SK-N-DZ (cell line): ENCODE measurements around the gene ATG101.

Source experiments
- DNase-seq: peaks from one replicate; pipeline ENCODE4 v3.0.0-alpha.2; 2015; ENCODE audit warnings: low spot score

Gene ATG101

DNA sequence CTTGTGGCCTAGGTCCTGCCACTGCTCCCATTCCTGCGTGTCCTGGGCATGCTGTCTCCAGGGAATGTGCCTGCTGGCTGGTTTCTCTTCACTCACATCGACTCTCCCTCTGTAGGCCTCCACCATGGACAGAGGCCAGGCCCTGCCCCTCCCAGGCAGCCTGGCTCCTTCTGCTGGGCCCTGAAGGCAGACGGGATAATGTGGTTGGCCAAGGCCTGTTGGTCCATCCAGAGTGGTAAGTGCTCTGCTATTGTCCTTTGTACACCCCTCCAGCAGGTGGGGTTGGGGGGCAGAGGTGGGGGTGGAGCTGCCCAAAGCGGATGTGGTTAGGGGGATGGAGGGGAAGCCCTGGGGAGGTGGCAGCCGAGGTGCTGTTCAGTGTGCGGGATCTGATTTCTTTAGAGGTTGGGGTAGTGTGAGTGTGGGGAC, 28.1 kb upstream of the ATG101 start:
- DNase-seq: no peak

DNA sequence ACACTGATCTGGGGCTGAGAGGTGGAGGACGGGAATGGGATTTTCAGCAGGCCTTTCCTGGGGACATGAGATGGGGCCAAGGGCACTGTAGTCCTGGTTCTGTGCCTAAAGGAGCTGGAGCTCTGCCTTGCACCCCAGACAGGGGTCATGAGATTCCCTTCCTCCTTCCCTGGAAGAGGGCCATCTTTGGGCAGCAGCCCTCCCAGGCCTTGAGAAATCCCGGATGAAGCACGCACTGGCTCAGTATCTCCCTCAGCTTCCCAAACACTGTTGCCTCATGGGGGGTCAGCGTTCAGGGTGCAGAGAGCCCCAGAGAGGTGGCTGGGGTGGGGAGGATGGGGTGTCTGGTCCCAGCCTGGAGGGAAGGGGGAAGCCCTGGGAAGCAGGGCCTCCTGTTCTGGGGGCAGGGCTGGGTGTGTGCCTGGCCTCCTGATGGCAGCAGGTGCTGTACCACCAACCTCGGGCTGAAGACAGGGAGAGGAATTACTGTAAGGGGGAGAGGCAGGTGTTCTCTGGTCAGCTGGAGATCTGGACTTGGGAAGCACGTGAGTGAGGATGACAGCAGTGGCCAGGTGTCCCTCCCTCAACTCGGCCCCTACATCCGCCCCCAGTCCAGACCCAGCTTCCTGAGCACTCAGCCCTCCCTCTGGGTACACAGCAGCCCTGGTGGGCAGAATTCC, 26.9 kb upstream of the ATG101 start:
- no peak for DNase-seq

DNA sequence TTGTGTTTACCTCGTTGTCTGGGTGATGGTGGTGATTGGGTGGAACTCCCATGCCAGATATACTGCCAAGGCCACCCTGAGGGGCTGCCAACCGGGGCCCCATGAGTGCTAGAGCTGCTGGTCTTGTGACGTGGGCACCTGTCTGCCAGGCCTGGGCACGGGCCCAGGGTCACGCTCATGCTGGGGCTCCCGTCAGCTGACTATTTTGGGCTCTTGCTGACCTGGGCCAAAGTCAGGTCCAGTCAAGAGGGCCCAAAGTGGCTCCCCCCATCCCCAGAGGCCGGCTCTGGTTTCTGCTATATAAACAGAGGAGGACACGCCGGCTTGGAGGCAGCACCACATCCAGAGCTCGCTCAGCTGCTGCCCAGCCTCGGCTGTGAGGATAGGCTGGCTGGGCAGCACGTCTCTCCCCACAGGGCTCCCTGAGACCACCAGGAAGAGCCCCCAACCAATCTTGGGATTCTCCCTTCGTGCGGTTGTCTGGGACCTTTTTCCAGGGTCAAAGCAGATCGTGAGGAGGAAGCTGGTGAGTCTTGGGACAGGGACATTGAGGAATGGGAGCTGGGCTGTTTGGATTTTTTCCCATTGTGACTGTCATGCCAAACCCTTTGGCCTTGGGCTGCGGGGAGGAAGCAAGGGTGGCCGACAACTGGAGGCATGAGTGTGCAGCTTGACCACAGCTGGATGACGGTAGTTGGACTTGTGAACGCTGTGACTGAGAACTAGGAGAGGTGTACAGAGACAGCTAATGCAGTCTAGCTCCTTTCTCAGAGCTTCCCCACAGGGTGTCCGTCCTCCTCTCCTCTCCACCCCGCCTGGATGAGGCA, 26.2 kb upstream of the ATG101 start:
- DNase-seq: no peak

DNA sequence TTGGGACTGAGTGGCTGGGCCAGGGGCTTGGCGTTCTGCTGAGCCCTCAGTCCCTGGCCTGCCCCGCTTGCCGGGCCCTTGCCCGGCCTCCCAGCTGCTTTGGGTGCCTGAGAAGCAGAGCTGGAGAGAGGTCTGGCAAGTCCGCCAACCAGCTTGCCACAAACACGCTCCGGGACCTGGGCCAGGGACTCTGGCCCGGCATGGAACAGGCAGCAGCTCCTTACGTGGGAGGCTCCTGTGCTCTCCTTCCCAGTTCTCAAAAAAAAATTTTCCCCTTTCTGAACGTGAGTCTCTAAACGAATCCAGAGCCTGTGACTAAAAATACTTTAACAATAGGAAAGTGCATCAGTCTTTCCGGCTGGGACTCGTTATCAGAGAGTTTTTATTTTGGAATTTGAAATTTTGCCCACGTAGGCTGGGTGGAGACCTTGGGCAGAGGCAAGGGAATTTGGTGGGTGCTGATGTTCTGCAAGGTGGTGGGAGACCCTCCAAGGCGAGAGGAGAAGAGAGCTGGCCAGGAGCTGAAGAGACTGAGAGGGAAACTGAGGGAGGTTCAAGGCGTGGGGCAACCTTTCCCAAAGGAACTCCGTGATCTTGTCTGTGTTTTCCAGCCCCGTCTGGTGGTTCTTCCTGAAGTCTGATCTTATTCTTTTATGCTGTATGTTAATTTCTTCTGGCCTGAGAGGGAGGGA, 25.3 kb upstream of the ATG101 start:
- no peak for DNase-seq

DNA sequence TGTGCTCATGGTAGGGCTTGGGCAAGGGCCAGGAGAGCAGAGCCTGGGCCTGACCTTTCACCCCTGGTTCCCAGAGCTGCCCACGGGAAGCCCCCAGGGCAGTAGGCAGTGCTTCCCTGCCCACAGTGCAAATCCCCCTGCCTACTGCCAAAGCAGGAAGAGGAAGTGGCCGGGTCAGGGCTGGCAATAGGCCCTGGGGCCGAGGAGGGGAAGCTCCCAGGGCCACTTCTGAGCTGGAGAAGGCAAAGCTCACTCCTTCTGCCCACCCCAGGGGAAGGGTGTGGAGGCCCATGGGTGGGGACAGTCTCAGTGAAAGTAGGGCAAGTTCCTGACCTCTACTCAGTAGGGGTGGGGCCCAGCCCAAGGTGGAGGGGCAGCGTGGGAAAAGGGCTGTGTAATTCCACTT, 24.0 kb upstream of the ATG101 start:
- no peak for DNase-seq

DNA sequence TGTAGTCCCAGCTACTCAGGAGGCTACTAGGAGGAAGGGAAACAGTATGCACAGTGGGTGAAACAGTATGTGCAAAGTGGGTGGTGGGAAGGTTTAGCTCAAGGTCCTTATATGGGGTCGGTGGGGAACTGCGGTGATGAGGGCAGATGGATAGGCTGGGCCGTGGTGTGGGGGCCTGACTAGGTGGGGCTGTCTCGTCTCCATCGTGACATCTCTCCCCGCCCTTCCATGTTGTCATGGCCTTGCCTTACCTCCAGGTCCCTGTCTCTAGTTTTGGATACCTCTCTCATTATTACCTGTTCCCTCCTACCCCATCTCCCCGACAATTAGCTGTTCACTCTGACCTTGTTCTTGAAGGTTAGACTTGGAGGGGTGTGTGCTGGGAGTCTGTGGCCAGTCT, 22.9 kb upstream of the ATG101 start:
- DNase-seq: no peak

DNA sequence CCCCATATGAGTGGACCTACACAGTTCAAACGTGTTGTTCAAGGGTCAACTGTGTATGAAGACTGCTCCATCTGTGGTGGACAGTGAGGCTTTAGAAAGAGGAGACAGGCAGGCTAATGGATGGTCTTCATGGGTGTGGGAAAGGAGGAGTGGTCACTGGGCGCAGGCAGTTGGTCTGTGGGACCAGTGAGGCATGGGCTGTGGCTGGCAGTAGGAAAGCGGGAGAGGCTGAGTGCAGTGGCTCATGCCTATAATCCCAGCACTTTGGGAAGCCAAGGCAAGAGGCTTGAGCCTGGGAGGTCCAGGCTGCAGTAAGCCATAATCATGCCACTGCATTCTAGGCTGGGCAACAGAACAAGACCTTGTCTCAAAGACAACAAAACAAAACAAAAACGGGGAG, 20.5 kb upstream of the ATG101 start:
- no peak for DNase-seq

DNA sequence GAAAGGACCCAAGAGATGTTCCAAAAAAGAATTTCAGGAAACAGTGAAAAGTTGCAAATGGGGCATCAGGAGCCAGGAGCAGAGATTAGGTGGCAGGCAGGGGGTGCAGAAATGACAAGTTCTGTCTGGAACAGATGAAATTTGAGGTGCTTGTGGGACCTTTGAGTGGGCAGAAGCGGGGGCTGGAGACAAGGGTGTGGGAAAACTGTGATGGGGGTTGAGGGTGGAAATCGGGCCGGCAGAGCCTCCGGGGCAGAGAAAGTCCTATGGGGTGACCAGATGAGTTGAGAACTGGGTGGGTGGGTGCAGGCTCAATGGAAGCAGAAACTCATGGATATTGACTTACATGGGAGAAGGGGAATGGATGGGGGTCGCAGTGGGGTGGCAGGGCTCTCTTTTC, 20.1 kb upstream of the ATG101 start:
- no peak for DNase-seq

DNA sequence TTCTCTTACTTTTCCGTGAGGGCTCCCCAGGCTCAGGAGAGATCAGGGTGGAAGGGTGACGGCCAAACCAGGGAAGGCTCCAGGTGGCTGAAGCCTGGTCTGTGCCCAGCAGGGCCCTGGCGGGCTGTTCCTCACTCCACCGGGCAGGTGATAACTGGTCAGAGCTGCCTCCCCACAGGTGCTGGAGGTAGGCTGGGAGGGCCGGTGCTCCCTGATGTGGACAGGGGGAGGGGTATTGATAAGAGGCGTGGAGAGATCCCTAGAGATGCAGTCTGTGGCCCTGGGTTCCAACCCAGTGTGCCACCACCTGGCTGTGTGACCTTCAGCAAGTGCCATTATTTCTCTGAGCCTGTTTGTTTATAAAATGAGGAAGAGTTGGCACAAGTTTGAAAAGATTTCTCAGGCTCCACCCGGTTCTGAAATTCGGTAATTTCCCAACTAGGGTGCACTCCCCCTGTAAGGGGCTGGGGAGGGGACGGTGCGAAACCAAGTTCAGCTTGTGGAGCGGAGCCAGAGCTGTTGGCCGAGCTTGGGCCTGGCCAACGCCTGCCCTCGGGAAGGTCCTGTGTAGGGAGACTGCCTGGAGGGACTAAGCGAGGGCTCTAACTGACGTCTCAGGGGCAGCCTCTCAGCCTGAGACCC, 19.5 kb upstream of the ATG101 start:
- no peak for DNase-seq

DNA sequence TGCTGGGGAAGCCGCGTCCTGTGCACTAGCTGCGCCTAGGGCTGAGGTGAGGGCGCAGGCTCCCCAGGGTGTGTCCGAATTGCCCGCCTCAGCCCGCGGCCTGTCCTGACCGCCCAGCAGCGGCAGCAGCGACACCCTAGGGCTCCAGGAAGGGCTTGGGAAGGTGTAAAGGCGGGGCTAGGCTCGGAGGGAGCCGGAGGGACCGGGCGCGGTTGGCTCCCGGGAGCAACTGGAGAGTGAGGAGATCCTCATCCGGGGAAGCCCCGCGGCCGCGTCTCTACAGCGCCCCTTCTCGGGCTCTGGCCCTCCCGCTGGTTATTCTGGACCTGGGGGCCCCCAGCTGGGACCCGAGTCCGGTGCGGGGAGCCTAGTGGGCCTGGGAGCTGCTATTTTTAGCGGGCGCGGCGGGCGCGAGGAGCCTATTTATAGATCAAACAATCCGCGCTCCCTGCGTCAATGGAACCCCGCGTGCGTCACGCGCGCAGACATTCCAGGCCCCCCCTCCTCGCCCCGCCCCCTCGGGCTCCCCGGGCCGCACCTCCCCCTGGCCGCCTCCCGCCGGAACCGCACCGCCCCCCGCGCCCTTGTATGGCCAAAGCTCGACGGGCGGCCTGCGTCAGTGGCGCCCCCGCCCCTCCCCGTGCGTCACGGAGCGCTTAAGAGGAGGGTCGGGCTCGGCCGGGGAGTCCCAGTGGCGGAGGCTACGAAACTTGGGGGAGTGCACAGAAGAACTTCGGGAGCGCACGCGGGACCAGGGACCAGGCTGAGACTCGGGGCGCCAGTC, 18.8 kb upstream of the ATG101 start, which contains the start of gene NR4A1:
Gene NR4A1 (plus strand): TSS at position 685 of the 784 bp plus-strand sequence. CDS start 2,887 bp downstream, outside the sequence.
- peak; percentile 73 for DNase-seq

DNA sequence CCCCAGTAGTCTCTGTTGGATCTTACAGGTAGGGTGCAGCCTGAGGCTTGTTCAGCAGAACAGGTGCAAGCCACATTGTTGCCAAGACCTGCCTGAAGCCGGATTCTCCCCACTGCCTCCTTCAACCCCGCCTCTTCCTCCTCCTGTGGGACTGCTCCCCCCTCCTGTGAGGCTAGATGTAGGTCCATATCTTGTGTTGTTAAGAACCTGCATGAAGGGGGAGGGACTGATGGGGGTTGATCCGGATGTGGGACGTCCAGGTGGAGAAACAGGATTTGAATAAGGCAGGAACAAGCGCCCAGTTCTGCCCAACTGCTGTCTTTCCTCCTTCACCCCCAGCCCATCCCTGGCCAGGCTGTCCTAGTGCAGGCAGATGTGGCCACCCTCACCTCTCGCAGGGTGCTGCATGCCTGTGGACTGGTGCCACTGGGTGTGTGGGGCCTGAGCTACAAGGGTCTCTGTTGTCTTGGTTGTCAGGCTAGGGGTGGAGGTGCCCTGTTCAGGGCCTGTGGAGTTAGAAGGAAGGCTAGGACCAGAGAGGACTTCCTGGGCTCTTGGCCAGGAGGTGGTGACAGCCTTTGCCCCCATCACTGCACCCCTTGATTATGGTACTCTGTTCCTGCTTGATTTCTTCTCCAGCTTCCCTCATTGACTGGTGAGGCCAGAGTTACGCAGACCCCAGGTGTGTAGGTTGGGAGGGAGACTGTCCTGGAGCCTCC, 17.2 kb upstream of the ATG101 start:
- no peak for DNase-seq

DNA sequence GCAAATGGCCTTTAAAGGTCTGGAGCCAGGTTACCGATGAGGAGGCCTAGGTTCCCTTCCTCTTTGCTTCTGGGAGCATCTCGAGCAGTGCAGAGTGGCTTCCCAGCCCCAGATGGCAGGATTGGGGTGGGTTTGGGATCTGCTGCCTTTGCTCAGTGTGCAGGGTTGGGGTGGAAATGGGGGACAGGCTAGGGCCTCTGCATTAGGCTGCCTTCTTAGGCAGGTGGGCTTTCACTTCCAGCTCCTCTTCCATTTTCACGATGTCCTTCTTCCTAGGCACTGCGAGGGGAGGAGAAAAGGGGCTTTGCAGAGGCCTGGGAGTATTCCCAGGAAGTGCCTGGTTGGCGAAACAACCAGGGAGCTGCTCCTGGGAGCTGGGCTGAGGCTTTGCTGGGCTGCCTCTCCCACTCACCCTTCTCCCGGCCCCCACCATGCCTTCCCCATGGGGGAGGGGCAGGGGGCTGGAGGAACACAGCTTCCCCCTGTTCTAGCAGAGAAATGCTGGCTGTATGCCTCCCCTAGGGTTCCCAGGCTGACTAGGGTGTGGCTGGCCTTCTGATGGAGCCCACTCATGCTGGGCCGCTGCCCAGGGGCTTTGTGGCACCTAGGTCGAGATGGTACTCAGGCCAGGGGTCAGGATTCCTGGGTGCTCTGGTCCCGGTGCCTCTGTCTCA, 16.1 kb upstream of the ATG101 start:
- no peak for DNase-seq

DNA sequence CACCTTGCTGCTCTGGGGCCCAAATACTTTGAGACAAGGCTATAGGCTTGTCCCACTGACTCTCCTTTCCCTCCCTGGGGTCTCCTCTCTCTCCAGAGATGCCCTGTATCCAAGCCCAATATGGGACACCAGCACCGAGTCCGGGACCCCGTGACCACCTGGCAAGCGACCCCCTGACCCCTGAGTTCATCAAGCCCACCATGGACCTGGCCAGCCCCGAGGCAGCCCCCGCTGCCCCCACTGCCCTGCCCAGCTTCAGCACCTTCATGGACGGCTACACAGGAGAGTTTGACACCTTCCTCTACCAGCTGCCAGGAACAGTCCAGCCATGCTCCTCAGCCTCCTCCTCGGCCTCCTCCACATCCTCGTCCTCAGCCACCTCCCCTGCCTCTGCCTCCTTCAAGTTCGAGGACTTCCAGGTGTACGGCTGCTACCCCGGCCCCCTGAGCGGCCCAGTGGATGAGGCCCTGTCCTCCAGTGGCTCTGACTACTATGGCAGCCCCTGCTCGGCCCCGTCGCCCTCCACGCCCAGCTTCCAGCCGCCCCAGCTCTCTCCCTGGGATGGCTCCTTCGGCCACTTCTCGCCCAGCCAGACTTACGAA, 15.4 kb upstream of the ATG101 start:
- DNase-seq: no peak

DNA sequence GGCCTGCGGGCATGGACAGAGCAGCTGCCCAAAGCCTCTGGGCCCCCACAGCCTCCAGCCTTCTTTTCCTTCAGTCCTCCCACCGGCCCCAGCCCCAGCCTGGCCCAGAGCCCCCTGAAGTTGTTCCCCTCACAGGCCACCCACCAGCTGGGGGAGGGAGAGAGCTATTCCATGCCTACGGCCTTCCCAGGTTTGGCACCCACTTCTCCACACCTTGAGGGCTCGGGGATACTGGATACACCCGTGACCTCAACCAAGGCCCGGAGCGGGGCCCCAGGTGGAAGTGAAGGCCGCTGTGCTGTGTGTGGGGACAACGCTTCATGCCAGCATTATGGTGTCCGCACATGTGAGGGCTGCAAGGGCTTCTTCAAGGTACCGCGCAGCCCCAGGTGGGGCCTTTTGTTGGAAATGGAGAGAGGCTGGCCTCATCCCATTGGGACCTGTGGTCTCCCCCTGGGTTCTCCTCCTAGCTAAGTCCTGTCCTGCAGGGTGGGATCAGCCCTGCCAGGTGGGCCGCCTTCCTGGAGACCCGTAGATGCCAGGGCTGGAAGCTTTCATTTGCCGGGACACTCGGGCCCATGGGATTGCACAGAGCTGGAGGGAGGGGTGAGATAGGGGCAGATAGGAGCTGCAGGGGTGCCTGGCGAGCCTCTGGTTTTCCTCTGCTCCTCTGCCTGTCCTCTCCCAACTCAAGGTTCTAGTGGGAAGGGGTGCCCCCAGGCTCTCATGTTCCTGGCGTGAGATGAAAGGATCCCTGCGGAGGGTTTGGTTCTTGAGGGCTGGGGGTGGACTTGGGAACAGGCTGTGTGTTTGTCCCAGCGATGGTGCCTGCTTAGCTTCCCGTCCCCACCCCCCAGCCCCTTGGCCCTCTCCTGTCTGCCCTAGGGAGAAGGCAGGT, 14.7 kb upstream of the ATG101 start:
- no peak for DNase-seq

DNA sequence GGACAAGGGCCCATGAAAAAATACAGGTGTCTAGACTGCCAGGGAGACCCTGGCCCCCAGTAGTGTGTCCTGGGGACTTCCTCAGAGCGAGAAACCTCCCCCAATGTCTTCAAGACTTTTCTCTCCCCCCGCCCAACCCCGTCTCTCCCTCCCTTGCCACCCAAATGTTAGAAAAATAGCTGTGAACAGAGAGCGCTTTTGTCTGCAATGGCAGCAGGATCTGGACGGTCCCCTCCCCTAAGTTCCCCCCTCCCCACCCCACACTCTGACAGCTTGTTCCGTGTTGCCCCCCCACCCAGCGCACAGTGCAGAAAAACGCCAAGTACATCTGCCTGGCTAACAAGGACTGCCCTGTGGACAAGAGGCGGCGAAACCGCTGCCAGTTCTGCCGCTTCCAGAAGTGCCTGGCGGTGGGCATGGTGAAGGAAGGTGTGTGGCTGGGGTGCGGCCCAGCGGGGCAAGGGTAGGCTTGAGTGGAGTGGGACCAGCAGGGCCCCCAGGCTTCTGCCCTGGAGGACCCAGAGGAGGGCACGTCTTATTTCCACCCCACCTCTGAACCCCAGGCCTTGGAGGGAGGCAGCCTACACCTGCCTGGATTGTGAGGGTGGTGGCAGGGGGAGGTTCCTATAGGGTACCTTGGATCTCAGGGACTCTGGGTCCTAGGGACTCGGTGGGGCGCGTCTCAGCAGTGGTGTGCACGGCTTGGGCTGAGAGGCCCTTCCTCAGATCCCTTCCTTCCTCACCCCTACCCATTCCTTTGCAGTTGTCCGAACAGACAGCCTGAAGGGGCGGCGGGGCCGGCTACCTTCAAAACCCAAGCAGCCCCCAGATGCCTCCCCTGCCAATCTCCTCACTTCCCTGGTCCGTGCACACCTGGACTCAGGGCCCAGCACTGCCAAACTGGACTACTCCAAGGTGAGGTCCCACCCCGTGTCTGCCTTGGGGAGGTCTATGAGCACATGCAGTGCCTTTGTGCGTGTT, 13.8 kb upstream of the ATG101 start:
- DNase-seq: no peak

DNA sequence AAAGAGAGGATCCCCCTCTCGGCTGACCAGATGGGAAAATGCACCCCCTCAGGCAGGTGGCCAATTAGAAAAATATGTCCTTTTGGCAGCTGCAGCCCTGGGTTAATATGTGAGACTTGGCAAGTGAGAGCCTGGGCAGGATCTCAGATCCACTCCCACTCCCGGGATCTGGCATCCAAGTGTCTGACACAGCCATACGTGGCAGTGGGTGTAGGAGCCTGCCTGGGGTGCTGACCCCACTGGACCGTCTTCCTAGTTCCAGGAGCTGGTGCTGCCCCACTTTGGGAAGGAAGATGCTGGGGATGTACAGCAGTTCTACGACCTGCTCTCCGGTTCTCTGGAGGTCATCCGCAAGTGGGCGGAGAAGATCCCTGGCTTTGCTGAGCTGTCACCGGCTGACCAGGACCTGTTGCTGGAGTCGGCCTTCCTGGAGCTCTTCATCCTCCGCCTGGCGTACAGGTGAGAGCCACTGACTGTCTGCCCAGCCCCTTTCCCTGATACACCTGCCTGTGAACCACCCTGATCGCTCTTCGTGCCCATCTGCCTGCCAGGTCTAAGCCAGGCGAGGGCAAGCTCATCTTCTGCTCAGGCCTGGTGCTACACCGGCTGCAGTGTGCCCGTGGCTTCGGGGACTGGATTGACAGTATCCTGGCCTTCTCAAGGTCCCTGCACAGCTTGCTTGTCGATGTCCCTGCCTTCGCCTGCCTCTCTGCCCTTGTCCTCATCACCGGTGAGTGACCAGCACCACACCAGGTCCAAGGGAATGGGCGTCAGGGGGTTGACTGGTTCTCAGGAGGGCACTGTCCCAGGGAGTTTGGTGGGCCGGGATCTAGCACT, 12.8 kb upstream of the ATG101 start:
- DNase-seq: no peak
